ENCODE measurements around the gene IFIH1.

IFIH1 gene

GRCh38 chr2:162243715-162244114, 74.8 kb downstream of the IFIH1 start:
- TF ChIP-seq CTCF (conservative IDR thresholded peaks at IDR 0.05; ENCODE audit: control insufficient read depth, insufficient read depth, low read depth, low read length) = no peak
- H3K4me3 ChIP-seq (ENCODE audit: control insufficient read depth, low read depth, low read length) = no peak overlapping the region
- no peak for DNase-seq (ENCODE audit: low read depth)

- TF ChIP-seq CTCF (conservative IDR thresholded peaks at IDR 0.05; ENCODE audit: control insufficient read depth, insufficient read depth, low read depth, low read length) = no peak
- peak within 1 kb of the TSS; percentile 79 for H3K4me3 ChIP-seq (ENCODE audit: control insufficient read depth, low read depth, low read length)
- peak; percentile 96 for DNase-seq (ENCODE audit: low read depth)
Measured at GRCh38 chr2:162243294-162243693, 75.2 kb downstream of the IFIH1 start, which contains the start of gene FAP. TSS of gene FAP (minus strand) at chr2:162243445. CDS start at chr2:162243327, 118 bp downstream.

GRCh38 chr2:162242586-162243280, 75.8 kb downstream of the IFIH1 start:
- peak; percentile 83 for DNase-seq (ENCODE audit: low read depth)
- TF ChIP-seq CTCF (conservative IDR thresholded peaks at IDR 0.05; ENCODE audit: control insufficient read depth, insufficient read depth, low read depth, low read length) = no peak
- peak overlapping the region; percentile 79 for H3K4me3 ChIP-seq (ENCODE audit: control insufficient read depth, low read depth, low read length)

GRCh38 chr2:162241571-162241970, 76.9 kb downstream of the IFIH1 start:
- TF ChIP-seq CTCF (conservative IDR thresholded peaks at IDR 0.05; ENCODE audit: control insufficient read depth, insufficient read depth, low read depth, low read length) = no peak
- H3K4me3 ChIP-seq (ENCODE audit: control insufficient read depth, low read depth, low read length) = peak overlapping the region; percentile 79
- no peak for DNase-seq (ENCODE audit: low read depth)

- DNase-seq (ENCODE audit: low read depth) = no peak
- H3K4me3 ChIP-seq (ENCODE audit: control insufficient read depth, low read depth, low read length) = no peak overlapping the region
- no peak for TF ChIP-seq CTCF (conservative IDR thresholded peaks at IDR 0.05; ENCODE audit: control insufficient read depth, insufficient read depth, low read depth, low read length)
Measured at GRCh38 chr2:162234620-162235462, 83.6 kb downstream of the IFIH1 start.

- no peak for TF ChIP-seq CTCF (conservative IDR thresholded peaks at IDR 0.05; ENCODE audit: control insufficient read depth, insufficient read depth, low read depth, low read length)
- no peak overlapping the region for H3K4me3 ChIP-seq (ENCODE audit: control insufficient read depth, low read depth, low read length)
- peak; percentile 92 for DNase-seq (ENCODE audit: low read depth)
Measured at GRCh38 chr2:162233197-162233596, 85.3 kb downstream of the IFIH1 start.
